HG03025 (cell line): Measurements from ENCODE around the gene CDKAL1.
A peak's percentile ranks its signal among the peaks of the same experiment; 100 is the strongest.
"Not testable (repeated sequence)": the region's sequence is repeated elsewhere in the genome, so short reads cannot be mapped to it uniquely, and the experiment has no call there.

Experiments
- ATAC-seq: cut with Tn5 transposase; IDR thresholded peaks from one replicate; pipeline ENCODE4 v1.9.1; 2021; ENCODE audit warnings: mild to moderate bottlenecking, moderate library complexity; ENCODE audit not compliant: unreplicated experiment, low FRiP score

CDKAL1 gene

DNA sequence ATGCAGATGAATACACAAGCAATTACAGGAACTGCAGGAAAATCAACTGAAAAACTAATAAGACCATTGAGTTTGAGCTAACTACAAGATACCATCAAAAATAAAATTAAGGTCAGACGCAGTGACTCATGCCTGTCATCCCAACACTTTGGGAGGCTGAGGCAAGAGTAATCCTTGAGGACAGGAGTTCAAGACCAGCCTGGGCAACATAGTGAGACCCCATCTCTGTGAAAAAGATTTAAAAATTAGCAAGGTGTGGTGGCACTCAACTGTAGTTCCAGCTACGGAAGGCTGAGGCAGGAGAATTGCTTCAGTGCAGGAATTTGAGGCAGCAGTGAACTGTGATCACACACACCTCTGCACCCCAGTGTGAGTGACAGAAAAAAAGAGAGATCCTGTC is 639.4 kb downstream of the CDKAL1 start:
- ATAC-seq, result no peak

DNA sequence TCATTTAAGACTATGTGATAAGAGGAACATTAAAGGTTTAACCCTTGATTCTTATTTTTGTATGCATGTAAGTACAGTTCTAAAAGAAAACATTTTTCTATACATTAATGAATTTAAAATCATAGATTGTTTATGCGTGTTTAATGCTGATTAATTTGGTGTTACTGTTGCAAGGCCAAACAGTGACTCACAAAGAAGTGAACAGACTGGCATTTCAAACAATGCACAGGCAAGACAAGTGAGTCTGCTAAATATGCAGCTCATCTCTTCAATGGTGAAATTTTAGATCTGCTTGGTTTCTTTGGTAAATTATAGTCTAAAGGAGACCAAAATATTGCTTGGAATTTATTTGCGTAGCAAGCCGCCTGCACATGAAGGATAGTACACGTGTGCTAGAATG is 641.9 kb downstream of the CDKAL1 start:
- no peak for ATAC-seq

DNA sequence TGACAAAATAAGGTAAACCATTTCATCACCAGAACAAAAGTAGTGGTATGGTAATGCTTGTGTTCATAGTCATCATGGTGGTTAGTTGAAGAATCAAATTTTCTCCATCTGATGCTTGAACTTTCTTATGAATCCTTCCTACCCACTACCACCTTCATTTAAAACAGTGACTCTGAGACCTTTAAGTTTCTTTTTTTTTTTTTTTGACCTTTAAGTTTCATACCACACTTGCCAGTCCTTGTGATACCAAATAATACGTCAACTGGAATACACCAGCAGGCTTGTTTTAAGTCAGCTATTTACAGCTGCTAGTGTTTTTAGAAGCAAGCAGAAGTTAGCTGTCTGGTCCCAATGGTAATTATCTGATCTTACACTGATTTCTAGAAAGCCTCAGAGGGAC is 645.9 kb downstream of the CDKAL1 start:
- peak; percentile 48 for ATAC-seq

DNA sequence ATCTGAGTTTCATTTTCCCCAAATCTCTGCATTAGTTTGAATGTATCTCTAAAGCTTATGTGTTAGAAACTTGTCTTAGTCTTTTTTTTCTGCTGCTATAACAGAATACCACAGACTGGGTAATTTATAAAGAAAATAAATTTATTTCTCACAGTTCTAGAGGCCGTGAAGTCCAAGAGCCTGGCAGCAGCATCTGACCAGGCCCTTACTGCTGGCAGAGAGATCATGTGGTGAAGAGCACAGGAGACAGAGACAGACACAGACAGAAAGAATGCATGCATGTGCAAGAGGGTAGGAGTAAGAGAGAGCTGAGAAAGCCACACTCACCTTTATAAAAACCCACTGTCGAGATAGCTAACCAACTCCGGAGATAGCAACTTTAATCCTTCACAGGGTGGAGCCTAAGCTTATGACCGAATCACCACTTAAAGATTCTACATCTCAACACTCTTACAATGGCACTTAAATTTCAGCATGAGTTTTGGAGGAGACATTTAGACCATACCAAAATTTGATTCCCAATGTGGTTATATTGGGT is 646.6 kb downstream of the CDKAL1 start:
- no peak for ATAC-seq

DNA sequence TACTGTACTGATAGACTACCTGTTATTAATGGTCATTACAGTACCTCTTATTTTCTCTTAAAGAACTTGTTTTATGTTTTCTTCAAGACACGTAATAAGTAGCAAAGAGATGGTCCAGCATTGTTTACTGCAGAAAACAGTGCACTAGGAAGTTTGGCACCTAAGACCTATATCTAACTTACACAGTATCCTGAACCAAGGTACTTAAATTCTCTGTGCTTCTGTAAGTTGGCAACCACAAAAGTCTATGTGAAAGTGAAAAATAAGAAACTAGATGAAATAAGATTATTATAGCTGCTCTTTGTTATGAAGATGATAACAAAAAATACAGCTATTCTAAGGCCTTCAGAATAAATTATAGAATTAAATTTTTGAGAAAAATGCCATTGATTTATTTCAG is 647.6 kb downstream of the CDKAL1 start:
- peak; percentile 52 for ATAC-seq

DNA sequence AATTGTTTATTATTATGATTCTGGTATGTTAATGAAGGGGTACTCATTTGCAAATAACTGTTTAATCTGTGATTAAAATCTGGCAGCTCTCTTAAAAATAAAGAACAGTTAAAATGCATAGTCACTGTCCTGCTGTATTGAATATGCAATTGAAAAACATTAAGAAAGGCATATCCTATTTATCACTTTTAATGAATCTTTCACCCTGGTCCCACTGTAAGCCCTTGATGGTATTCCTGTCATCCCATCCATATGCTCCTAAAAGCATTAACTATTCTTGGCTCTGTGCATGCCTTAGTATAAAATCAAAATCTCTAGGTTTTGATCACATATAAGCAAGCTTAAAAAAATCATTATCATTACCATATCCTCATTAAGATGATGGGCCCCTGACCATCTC is 648.3 kb downstream of the CDKAL1 start:
- ATAC-seq, result no peak

DNA sequence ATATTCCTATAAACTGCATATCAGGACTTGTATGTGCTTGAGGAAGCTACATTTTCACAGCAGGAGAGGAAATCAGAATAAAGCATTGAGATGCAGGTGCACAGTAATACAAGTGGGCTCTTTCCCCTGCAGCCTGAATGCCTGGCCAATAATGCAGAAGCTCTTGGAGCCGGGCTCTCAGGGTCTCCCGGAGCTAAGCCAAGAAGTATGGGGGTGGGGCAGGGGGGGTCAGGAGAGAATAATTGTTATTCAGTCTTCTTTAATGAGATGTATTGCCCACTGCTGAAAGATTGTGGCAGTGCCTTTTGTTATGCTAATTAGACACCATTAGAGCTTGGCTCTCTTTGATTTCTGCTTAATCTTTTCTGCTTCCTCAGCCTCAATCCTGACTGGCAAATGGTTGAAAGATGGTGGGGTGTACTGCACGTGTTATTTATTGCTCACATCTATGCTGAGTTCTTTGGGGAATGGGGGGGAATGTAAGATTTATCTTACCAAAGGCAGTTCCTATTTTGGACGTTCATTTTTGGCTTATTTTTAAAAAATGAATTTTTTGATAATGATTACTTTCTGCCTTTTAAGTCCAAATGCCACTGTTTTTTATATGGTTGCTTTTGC is 651.7 kb downstream of the CDKAL1 start:
- no peak for ATAC-seq

DNA sequence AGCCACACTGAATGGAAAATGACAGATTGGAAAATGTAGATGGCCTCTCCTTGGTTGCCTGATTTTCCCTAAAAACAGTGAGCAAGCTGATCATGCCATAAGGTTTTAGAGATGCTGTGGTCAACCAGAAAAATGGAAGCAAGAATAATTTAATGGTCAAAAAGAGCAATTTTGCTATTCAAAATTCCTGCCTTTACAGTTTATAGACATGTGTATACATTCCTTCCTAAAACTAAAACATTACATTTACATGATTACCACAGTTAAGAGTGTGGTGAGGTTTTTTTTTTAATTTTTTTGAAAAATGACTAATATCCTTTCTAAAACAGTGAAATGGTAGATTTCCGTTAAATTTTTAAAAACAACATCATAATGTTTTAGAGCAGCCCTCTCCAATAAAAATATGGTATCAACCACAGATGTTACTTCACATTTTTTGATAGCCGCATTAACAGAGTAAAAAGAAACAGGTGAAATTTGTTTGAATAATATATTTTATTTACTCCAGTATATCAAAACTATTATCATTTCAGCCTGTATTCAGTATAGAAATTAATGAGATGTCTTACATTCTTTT is 652.3 kb downstream of the CDKAL1 start:
- no peak for ATAC-seq

DNA sequence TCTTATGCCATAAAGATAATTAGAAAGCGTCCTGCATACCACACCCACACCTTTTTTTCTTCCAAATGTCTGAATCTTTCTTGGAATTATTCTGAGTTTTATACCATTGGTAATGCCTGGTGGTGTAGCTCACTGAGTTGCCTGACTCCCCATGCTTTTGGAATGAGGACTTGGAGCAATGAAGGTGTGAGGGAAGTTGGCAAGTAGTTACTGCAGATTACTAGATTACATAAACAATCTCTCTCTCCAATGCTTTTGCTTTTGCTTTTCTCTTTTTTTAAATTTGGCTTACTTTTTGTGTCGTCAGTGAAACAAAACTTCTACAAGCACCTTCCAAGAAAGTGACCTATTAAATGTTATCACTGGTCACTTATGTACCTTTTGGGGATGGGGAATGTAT is 653.2 kb downstream of the CDKAL1 start:
- no peak for ATAC-seq

DNA sequence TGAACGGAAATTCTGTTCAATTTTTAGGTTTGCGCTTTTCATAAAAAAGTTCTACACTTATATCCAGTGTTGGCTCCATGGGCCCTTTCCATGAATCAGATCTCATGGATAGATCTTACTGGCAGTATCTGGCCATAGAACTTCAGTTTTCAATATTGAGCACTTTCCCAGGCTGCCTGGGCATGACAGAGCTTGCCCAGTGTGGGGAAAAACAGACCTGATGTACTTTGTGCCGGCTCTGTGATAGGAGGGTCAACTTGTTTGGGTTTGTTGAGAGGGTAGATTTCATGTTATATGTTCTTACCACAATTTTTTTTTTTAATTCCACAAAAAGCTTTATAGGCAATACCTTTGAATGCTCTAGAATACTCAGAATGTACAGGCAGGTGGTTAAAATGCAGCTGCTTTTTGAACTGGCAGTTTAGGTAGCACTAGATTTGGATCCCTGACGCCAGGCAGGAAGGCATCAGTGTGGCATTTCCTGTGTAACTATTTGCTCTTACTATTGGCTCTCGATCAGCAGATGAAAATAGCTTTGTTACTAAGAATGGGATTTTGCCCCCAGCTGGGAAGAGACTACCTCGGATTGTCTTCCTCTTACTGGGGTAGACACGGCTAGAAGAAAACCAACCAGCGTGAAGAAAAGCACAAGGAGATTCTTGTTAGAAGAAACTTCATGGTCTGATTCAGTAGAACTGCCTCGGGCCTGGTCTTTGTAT is 654.4 kb downstream of the CDKAL1 start:
- no peak for ATAC-seq

DNA sequence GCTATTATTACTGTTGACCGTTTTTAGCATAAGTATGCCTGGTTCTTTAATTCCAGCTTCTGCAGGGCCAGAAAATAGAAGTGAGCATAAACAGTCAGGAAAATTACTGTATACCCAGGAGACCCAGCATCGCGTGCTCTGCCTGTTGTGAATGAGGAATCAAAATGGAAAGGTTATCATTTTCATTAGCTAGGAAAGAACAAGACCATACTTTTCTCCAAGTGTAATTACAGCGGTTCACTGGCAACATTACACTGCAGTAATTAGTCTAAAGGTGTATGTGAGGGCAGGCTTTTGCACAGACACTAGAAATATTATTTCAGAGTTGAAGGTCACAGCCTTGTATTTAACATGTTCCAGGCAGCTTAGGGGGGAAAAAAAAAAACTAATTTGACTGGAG is 655.5 kb downstream of the CDKAL1 start:
- no peak for ATAC-seq

DNA sequence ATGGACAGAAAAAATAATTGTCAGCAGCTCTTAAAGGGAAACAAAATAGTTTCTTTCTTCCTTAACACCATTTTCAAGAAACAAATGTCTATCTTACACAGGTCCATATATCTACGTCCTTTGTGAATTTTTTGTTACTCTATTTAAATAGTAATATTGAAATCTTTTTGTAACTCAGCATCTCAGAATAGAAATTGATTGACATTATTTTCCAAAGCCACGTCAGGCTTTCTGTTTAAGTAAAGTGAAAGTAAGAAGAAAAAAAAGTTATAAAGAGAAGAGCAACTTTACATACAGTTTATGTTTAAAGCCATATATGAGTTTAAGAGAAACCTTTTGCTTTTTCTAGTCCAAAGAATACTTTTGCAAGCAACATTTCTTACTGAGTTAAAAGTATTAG is 656.4 kb downstream of the CDKAL1 start:
- no peak for ATAC-seq

DNA sequence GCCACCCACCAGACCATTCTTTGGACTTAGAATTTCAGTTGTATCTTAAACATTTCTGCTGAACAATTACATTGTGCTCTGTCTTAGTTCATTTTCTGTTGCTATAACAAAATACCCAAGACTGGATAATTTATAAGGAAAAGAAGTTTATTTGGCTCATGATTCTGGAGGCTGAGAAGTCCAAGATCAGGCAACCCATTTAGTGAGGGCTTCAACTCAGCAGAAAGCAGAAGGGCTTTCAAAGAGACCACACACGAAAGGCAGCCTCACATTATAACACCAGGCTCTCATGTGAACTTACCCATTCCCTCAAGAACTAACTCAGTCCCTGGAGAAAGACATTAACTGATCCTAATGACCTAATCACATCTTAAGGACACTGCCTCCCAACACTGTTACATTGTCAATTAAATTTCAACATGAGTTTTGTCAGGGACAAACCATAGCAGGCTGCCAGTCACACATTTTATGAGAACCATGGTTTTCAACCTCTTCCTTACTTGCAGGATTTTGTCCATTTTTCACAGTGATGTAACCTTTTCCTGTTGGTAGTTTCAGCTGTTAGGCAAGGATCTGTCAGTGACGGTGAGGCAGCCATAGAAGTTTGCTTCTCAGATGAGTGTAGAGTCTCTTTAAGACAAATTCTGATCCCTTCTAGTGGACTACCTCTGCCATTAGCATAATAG is 659.7 kb downstream of the CDKAL1 start:
- no peak for ATAC-seq

DNA sequence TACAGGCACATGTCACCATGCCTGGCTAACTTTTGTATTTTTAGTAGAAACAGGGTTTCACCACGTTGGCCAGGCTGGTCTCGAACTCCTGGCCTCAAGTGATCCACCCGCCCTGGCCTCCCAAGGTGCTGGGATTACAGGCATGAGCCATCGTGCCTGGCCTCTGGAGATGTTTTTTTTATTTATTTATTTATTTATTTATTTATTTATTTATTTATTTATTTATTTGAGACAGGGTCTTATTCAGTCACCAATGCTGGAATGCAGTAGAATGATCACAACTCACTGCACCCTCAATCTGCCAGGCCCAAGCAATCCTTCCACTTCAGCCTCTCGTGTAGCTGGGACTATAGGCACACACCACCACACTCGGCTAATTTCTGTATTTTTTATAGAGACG is 661.0 kb downstream of the CDKAL1 start:
- ATAC-seq, result not testable (repeated sequence)

DNA sequence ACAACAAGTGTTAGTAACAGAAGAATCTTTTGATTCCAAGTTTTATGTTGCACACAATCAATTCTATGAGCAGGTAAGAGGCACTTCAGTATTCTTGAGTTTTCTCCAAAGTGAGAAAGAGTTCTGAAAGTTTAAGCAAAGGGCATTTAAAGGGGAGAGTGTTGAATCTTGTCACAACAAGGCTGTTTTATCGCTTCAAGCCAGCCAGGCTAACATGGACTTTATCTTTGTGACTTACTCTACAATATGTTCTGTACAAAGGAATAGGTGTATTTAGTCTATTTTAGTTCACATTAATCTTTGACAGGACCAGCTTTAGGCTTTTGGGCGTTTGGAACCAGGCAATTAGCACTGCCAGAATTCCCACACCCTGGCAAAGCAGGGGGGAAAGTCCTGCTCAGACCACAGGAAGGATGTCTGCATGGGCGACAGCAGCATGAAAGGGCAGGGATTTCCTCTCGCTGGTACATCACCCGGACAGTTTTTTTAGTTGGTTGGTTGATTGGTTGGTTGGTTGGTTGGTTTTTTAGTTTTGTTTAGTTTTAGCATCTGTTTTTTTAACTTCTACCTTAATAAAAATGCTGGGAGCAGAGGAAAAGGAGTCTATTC is 663.9 kb downstream of the CDKAL1 start:
- no peak for ATAC-seq

DNA sequence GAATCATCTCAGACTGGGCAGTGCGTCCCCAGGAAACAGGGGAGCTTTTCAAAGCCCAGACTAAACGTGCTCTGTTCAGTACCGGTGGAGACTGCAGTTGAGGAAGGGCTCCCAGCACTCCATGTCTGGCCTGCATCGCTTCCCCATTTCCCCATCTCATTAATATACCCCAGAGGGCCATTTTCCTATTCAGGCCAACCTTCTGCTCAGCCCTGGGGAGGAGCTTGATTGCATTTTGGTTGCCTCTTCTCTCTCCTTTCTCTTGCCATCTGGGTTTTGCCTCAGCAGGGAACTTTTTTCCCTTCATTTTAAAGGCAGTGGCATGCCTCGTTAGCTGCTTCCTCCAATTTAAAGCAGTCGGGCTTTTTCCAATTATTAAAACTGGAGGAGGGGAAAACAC is 665.0 kb downstream of the CDKAL1 start:
- ATAC-seq, result no peak

DNA sequence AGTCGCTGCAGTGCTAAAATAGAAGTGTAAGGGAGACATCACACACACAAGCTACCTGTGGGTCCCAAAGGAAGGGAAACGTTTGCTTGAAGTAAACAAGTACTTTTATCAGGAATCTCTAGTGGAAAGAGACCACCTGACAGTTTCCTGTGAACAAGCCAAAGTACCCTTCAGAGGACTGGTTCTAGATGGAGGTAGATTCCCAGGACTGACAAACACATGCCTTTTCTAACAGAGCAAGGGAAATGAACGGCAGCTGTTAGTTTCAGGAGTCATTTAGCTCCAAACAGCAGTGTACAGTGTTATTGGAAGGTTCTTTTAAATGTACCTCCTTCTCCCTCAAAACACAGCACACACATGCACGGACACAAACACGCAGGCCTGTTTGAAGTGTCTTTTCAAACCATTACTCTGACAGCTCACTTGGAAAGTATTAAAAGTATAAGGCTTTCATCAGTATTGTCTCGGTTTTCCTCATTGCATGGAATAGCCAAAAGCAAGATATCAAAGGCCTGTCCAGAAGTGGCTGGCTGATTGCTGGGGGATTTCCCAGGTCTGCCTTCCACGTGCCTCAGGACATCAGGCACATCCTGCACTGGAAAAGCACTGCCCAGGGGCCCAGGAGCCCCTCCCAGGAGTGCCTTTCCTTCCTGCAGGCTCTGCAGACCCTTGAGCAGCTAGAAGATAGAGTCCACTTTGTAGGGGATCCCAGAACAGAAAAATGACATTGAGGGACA is 666.0 kb downstream of the CDKAL1 start:
- ATAC-seq, result no peak

DNA sequence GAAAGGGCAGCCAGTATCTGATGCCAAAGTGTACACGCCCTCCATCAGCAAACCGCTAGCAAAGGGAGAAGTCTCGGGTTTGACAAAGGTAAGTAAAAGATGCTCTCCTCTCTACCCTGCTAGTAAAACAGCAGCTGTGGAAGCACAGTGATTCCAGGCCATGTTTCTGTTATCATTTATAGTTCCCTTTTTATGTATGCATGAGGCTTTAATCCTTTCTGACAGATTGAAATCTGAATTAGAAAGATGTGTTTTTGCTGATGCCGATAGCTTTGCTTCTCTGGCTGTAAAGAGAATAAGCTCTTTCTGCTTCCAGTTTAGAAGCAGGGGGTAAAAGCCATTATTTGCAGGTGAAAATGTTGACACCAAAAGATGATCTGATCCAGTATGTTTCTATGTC is 666.9 kb downstream of the CDKAL1 start:
- ATAC-seq, result no peak

DNA sequence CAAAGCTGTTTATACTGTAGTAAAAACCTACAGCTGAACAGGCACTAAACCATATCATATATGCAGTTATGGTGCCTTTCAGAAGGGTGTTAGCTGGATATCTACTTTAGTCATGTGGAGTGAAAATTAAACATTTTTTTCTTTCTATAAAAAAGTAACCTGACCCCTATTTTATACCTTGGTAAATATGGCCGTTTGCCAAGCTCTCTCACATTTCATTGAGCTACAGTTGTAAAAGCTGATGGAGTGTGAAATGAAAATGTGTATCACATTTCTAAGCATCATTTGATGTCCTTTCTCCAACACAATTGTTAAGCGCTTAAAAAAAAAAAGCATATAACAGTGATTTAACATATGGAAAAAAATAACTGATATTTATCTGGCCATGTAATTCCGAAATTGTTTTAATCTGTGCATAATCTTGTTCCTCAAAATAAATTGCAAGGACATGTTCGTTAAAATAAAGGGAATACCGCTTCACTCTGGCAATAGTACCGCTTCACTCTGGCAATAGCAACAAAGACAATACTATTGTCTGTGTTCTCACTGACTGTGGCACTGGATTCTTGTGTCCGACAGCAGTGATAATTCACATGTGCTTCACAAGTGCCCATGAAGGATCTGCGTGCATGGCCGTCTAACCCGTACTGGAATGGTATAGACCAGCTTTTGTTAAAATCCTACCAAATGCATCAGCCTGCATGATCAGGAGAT is 667.5 kb downstream of the CDKAL1 start:
- no peak for ATAC-seq

DNA sequence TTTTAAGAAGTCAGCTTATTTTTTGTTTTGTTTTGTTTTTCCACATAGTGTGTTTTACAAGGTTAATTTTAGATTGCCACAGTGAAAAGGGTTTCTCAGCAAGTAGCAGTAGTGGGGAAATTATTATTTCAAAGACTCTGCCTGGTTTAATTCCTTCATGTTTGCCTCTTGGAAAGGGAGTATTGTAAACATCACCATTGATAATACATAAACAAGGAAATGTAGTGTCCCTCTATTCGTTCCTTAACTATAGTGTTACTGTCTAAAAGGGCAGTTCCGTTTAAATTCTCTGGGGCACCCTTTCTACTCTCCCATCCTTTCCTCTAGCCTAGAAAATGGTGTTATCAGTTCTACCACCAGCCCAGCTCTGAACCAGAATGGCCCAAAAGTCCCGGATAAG is 668.3 kb downstream of the CDKAL1 start:
- no peak for ATAC-seq
